Measurements from ENCODE around the gene STXBP6. TPM values are rescaled to one million over a fixed set of nuclear protein-coding genes. Genes with fewer than 3 reads are reported as not detected.

STXBP6 gene
- total RNA-seq, 4 donors from 2014 or later, result 4.4 to 19.9 (median 8.2) TPM

- DNase-seq (ENCODE audit: low spot score) (no peak), ATAC-seq (ENCODE audit: low FRiP score) (no peak)
- no peak for TF ChIP-seq CTCF (IDR thresholded peaks at IDR 0.05)
These were observed 216.6 kb downstream of the STXBP6 start for GRCh38 chr14:24833385-24833784.

- DNase-seq (ENCODE audit: low spot score) (no peak), ATAC-seq (ENCODE audit: low FRiP score) (no peak)
- no peak for TF ChIP-seq CTCF (IDR thresholded peaks at IDR 0.05)
These were observed 218.3 kb downstream of the STXBP6 start for GRCh38 chr14:24831677-24832076.

GRCh38 chr14:24829862-24830261 is 220.1 kb downstream of the STXBP6 start:
- ATAC-seq (ENCODE audit: low FRiP score), result no peak

GRCh38 chr14:24828486-24828885 is 221.5 kb downstream of the STXBP6 start:
- no peak for ATAC-seq (ENCODE audit: low FRiP score)
- TF ChIP-seq CTCF (IDR thresholded peaks at IDR 0.05), result no peak
- no peak for DNase-seq (ENCODE audit: low spot score)

More at GRCh38 chr14:24829862-24830261, 220.1 kb downstream of the STXBP6 start:
- DNase-seq (ENCODE audit: low spot score), result no peak
- TF ChIP-seq CTCF (IDR thresholded peaks at IDR 0.05), result no peak

- ATAC-seq (ENCODE audit: low FRiP score) (no peak), DNase-seq (ENCODE audit: low spot score) (no peak)
- no peak for TF ChIP-seq CTCF (IDR thresholded peaks at IDR 0.05)
These were observed 223.6 kb downstream of the STXBP6 start for GRCh38 chr14:24826390-24826789.

- no peak for ATAC-seq (ENCODE audit: low FRiP score)
These were observed 229.3 kb downstream of the STXBP6 start for GRCh38 chr14:24820616-24821015.

More at GRCh38 chr14:24820616-24821015, 229.3 kb downstream of the STXBP6 start:
- no peak for DNase-seq (ENCODE audit: low spot score)
- no peak for TF ChIP-seq CTCF (IDR thresholded peaks at IDR 0.05)
